ENCODE measurements around the gene GAB3.

GRCh38 chrX:154751203-154751668 lies 359 bp upstream of the GAB3 start:
- TF ChIP-seq, protein P1, sequence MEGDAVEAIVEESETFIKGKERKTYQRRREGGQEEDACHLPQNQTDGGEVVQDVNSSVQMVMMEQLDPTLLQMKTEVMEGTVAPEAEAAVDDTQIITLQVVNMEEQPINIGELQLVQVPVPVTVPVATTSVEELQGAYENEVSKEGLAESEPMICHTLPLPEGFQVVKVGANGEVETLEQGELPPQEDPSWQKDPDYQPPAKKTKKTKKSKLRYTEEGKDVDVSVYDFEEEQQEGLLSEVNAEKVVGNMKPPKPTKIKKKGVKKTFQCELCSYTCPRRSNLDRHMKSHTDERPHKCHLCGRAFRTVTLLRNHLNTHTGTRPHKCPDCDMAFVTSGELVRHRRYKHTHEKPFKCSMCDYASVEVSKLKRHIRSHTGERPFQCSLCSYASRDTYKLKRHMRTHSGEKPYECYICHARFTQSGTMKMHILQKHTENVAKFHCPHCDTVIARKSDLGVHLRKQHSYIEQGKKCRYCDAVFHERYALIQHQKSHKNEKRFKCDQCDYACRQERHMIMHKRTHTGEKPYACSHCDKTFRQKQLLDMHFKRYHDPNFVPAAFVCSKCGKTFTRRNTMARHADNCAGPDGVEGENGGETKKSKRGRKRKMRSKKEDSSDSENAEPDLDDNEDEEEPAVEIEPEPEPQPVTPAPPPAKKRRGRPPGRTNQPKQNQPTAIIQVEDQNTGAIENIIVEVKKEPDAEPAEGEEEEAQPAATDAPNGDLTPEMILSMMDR (IDR thresholded peaks at IDR 0.05; ENCODE audit: low read length) = no peak
- no peak for TF ChIP-seq EZH2 (IDR thresholded peaks at IDR 0.05; ENCODE audit: borderline replicate concordance, low read length)
